Stimulated activated CD4-positive, alpha-beta T cell treated with anti-CD3 and anti-CD28 coated beads, Interleukin-15, amount 100 ng/mL, for 1 hour (primary cell): Measurements from ENCODE around the gene FBXO34.

Source experiments
- DNase-seq, 2 donors: peaks; one replicate each; pipeline ENCODE4 v3.0.0-alpha.2; 2020; ENCODE audit warnings: low read depth in 1 of 2, low spot score in 1 of 2

The FBXO34 gene

GRCh38 chr14:55270832-55271571 is at the start of gene FBXO34:
FBXO34 (plus strand) TSS chr14:55271421; CDS start chr14:55350391, 78,970 bp downstream.
- peak; percentile 99 for DNase-seq

GRCh38 chr14:55221968-55222367 is 49.3 kb upstream of the FBXO34 start:
- no peak for DNase-seq

- no peak for DNase-seq
Observed at GRCh38 chr14:55223364-55223763, 47.9 kb upstream of the FBXO34 start.

DNA sequence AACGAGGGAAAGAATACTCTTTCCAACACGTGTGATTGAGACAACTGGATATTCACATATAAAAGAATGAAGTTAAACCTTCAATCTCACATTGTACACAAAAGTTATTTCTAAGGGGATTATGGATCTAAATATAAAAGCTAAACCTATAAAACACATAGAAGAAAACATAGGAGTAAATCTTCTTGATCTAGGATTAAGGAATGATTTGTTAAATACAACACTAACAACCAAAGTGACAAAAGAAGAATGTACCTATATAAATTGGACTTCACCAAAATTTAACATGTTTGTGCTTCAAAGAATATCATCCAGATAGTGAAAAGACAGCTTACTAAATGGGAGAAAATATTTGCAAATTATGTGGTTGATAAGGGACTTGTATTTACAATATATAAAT is 43.0 kb upstream of the FBXO34 start:
- DNase-seq, result no peak

- DNase-seq, result no peak
Observed at GRCh38 chr14:55233591-55233990, 37.6 kb upstream of the FBXO34 start.

- DNase-seq, result no peak
Observed at GRCh38 chr14:55238019-55238680, 33.1 kb upstream of the FBXO34 start.

DNA sequence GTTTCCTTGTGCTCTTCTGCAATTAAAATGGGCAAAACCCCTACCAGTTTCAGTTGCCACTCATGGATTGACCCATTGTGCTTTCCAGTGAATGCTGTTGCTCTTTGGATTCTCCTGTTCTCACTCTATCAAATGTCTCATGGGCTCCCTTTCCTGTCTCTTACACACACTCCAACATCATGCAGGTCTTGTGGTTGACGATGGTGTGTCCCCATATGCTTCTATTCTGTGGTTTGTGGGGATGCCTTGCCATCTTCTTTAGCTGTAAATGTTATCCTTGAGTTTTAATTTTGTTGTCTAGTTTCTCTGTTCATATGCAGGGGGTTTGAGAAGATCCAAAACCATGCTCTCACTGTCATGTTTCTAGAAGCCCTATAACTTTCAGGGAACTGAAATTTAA is 31.9 kb upstream of the FBXO34 start:
- no peak for DNase-seq

DNA sequence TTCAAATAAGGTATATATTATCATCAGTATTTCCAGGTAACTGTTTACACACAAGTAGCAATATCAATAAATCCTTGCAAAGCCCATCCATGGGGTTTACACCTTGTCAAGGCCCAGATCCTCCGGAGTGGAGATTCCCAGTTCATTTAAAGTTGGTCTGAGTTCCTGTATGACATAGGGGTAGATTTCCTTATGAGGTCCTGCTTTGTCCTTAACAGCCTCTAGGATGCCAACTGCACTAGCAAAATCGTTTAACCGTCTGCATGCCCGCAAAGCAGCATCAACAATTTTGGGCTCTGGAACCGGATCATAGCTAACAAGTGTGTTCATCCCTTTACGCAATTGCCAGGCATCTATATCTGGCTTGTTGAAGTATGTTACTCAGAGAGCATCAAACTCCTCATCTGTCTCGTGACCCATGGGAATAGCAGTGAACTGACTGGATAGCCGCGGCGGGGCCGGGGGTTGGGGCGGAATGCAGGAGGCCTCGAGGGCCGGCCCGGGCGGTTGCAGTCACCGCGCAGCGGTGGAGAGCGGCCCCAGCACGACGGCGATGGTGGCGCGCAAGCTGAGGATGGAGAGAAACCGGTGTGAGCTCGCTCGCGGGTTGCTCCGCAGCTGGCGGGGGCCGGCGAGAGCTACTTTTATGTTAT is 30.6 kb upstream of the FBXO34 start:
- DNase-seq, result no peak

DNA sequence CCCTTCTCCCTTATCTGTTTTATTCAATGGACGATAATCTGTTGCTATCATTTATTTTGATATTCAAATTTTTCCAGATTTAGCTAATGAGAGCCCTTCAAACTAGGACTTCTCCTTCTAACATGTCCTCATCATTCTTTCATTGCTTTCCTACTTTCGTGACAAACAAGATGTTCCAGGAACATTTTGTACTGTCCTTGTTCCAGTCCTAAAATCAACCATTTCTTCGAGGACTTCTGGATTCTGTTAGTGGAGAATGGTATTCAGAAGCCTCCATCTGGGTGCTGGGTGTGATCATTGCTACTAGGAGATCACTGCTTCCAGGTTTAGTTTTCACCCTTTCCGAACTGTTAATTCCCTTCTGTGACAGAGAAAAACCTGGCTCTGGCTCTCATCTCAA is 29.5 kb upstream of the FBXO34 start:
- DNase-seq, result no peak

GRCh38 chr14:55243386-55243785 is 27.8 kb upstream of the FBXO34 start:
- DNase-seq, result no peak

GRCh38 chr14:55243813-55244212 is 27.4 kb upstream of the FBXO34 start:
- no peak for DNase-seq

DNA sequence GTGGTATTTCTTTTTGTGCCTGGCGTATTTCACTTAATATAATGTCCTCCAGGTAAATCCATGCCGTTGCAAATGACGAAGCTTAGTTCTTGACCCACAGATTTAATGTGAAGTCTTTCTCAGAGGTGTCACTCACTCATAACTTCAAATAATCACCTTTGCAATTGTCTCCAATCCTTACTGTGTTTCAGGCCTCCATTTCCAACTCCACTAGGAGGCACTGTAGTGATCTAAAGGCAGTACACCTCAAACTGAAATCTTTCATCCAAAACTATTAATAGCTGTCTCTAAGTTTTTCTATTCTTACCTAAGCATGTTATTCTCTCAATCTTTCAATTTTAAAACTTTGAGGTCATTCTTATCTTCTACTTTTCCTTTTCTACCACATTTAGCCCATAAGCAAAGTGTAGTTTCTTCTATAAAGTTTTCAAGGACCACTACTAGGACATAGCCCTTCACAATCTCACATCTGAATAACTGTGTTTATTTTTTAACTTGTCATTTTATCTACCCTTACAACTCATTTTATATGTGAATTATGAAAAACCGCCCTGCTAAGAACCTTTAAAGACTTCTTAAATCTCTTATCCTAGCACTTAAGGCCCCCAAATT is 25.5 kb upstream of the FBXO34 start:
- DNase-seq, result no peak

GRCh38 chr14:55248411-55248810 is 22.8 kb upstream of the FBXO34 start:
- DNase-seq, result no peak

DNA sequence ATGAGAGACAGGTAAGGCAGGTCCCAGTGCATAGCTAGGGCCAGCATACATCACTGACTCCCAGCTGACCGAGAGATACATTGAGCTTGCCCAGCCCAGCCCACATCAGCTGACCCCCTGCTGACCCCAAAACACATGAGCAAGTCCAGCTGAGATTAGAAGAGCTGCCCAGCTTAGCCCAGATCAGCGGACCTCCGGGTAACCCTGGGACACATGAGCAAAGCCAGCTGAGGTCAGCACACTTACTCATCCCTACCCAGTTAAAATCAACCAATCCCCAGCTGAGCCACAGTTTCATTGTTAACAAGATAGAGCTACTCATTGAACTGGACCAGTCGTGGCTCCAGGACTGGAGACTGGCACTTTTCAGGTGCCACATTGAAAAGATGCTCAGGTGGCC is 21.8 kb upstream of the FBXO34 start:
- no peak for DNase-seq

- no peak for DNase-seq
Observed at GRCh38 chr14:55253276-55253675, 17.9 kb upstream of the FBXO34 start.

DNA sequence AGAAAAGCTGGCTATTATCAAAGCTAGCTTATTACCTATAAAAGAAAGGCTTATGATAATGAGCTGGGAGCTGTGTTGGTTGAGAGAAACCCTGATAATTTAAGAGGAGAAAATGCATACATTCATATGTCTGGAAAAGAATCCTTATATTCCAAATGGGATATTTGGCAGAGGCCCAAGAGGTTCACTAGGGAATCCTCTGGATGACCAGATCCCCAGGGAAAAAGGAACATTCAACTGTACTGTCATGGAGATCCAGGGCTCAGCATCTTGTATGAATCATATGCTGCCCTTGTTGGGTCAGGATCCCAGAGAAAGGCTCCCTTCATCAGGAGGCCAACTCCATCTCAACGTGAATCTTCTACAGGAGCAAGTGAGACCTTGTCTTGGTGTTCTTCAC is 16.6 kb upstream of the FBXO34 start:
- DNase-seq, result no peak

DNA sequence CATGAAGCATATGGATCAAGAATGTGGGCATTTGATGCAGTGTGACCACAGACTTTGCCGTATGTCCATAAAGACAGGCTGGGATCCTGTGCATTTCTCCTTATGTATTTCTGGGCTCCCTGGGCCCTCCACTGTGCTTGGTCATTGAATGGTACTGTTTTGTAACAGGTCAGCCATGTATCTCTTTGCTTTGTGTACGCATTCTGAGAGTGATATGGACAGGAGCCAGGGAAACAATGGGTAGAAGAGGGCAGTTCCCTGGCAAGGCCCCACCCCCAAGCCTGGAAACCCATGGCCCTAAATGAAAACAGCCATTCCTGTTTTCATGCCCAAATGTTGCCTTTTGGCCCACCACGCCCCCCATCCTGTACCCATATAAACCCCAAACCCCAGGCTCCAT is 15.2 kb upstream of the FBXO34 start:
- DNase-seq, result no peak

- no peak for DNase-seq
Observed at GRCh38 chr14:55256586-55256985, 14.6 kb upstream of the FBXO34 start.

DNA sequence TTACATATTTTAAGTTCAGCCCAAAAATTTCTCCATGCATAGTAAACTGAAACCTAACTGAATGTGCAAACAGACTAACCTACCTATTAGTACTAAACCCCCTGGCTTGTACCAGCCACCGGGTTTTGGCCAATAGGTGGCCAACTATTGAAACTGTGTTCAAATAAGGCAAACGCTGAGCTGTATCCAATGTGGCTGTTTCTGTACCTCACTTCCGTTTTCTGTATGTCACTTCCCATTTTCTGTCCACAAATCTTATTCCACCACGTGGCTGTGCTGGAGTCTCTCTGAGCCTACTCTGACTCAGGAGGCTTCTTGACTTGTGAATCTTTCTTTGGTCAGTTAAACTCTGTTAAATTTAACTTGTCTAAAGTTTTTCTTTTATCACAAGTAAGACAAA is 6.0 kb upstream of the FBXO34 start:
- DNase-seq, result no peak

DNA sequence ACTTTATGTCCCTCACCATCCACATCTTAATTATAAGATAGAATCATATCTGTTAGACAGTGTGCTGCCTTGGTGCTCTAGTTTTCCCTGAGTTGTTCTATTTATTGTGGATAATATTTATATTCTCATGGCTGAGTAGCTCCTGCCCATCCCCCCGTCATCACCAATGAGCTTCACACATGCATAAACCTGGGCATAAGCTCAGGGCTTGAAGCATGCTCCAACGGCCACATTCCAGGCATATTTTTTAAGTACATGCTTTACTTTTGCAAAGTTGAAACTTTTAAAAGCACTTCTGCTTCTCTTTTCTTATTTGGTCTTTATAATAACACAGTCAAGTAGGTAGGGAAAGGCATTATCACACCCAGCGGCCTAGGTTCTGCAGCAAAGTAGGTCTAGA is 3.4 kb upstream of the FBXO34 start:
- DNase-seq, result no peak

DNA sequence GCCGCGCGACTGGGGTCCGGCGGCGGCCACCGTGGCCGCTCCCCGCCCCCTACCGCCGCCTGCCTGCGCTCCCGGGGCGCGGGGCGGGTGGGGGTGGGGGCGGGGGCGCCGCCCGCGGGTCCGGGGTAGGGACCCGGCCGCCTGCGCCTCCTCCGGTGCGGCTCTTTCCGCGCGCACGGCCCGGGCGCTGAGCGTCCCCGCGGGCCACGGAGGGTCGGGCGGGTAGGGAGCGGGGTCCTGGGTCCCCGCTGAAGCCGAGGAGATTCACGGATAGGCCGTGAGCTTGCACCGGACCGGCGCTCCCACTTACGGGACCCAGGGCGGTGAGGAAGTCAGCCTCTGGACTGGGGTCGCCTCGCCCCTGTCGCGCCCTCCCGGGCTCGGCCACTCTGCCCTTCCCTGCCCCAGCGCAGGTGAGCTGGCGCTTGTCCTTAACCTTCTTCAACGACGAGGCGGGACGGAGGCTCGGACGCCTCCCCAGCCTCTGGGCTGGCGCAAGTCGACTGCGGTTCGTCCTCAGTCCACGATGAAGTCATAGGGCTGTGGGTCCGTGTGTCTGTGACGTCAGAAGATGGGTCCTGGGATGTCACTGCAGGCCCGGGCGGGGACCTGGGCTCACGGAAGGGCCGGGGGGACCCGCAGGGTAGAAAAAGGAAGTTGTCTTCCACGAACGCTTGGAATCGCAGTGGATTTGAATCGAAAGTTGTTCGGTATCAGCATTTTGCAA is 514 bp downstream of the FBXO34 start:
- DNase-seq, result peak; percentile 10 to 14
